KMS-11 (cell line): Measurements from ENCODE around the gene UBC.

Experiments
- H2AFZ ChIP-seq: fragments of 200-600 bp; sonication (generic); 2 replicates; pipeline ENCODE4 v1.6.1; 2016; ENCODE audit warnings: antibody characterized with exemption, mixed run types, low read depth
- H3K27ac ChIP-seq: fragments of 200-600 bp; sonication (generic); 2 replicates; pipeline ENCODE4 v1.6.1; 2016; ENCODE audit warnings: mild to moderate bottlenecking, mixed run types
- H3K27me3 ChIP-seq: fragments of 200-600 bp; sonication (generic); 2 replicates; pipeline ENCODE4 v1.6.1; 2017; ENCODE audit warnings: mild to moderate bottlenecking, low read depth, mixed run types, moderate library complexity; ENCODE audit not compliant: insufficient read depth
- H3K36me3 ChIP-seq: fragments of 200-600 bp; sonication (generic); 2 replicates; pipeline ENCODE4 v1.6.1; 2017; ENCODE audit warnings: mild to moderate bottlenecking, mixed run types; ENCODE audit not compliant: insufficient read depth
- H3K4me1 ChIP-seq: fragments of 200-600 bp; sonication (generic); 2 replicates; pipeline ENCODE4 v1.6.1; 2016; ENCODE audit warnings: mild to moderate bottlenecking, low read depth, mixed run types; ENCODE audit not compliant: poor library complexity, severe bottlenecking
- H3K4me2 ChIP-seq: fragments of 200-600 bp; sonication (generic); 2 replicates; pipeline ENCODE4 v1.7.0; 2016; ENCODE audit warnings: mild to moderate bottlenecking, mixed run types
- H3K4me3 ChIP-seq: fragments of 200-600 bp; sonication (generic); IDR thresholded peaks from 2 replicates; pipeline ENCODE4 v1.6.1; 2017; ENCODE audit warnings: low read depth, low read length, mixed read lengths; ENCODE audit not compliant: insufficient read depth
- H3K79me2 ChIP-seq: fragments of 200-600 bp; sonication (generic); 2 replicates; pipeline ENCODE4 v1.6.1; 2016; ENCODE audit warnings: low read depth, mixed run types; ENCODE audit not compliant: insufficient read depth
- H3K9ac ChIP-seq: fragments of 200-600 bp; sonication (generic); 2 replicates; pipeline ENCODE4 v1.6.1; 2016; ENCODE audit warnings: mild to moderate bottlenecking, mixed run types
- H4K20me1 ChIP-seq: fragments of 200-600 bp; sonication (generic); 2 replicates; pipeline ENCODE4 v1.6.1; 2016; ENCODE audit warnings: mild to moderate bottlenecking, mixed run types; ENCODE audit not compliant: insufficient read depth
- CTCF ChIP-seq: fragments of 200-600 bp; sonication (generic); conservative IDR thresholded peaks from 2 replicates; pipeline ENCODE4 v1.6.1; 2017; ENCODE audit warnings: low read depth, mild to moderate bottlenecking, antibody characterized with exemption, low read length, moderate library complexity, mixed read lengths

UBC gene

GRCh38 chr12:124917841-124918621 lies 3.6 kb upstream of the UBC start:
- TF ChIP-seq CTCF = no peak
- Histone ChIP-seq H3K36me3 (no peaks in the 10 kb centered on the region), H3K79me2 (peaks cover 25% of the 10 kb centered on the region), H3K4me2 (peak overlapping the region; percentile 99), H3K4me1 (peaks cover 43% of the 10 kb centered on the region), H3K9ac (peak overlapping the region; percentile 99), H4K20me1 (peaks cover 6% of the 10 kb centered on the region), H3K27ac (peak overlapping the region; percentile 97), H2AFZ (no peak overlapping the region), H3K4me3 (no peak overlapping the region), H3K27me3 (no peaks in the 10 kb centered on the region)

- Histone ChIP-seq H3K4me3 (no peak overlapping the region), H3K27ac (peak overlapping the region; percentile 97), H3K79me2 (peaks cover 32% of the 10 kb centered on the region), H3K27me3 (no peaks in the 10 kb centered on the region), H2AFZ (no peak overlapping the region), H3K9ac (peak overlapping the region; percentile 99), H3K4me2 (peak overlapping the region; percentile 99), H3K36me3 (no peaks in the 10 kb centered on the region), H4K20me1 (peaks cover 9% of the 10 kb centered on the region), H3K4me1 (peaks cover 43% of the 10 kb centered on the region)
- TF ChIP-seq CTCF = no peak
Measured at GRCh38 chr12:124917135-124917840, 2.8 kb upstream of the UBC start.

GRCh38 chr12:124916374-124917134 lies 2.1 kb upstream of the UBC start:
- TF ChIP-seq CTCF = no peak
- Histone ChIP-seq H2AFZ (no peak overlapping the region), H3K36me3 (no peaks in the 10 kb centered on the region), H3K27me3 (no peaks in the 10 kb centered on the region), H3K4me3 (no peak overlapping the region), H3K9ac (peak overlapping the region; percentile 99), H3K4me2 (peak overlapping the region; percentile 91), H4K20me1 (peaks cover 10% of the 10 kb centered on the region), H3K4me1 (peaks cover 43% of the 10 kb centered on the region), H3K27ac (peak overlapping the region; percentile 97), H3K79me2 (peaks cover 32% of the 10 kb centered on the region)

- no peak for TF ChIP-seq CTCF
- Histone ChIP-seq H3K27me3 (no peaks in the 10 kb centered on the region), H2AFZ (peak overlapping the region; percentile 47), H3K4me3 (no peak overlapping the region), H3K9ac (peak overlapping the region; percentile 99), H4K20me1 (peaks cover 21% of the 10 kb centered on the region), H3K4me2 (peak overlapping the region; percentile 91), H3K4me1 (peaks cover 45% of the 10 kb centered on the region), H3K79me2 (peaks cover 32% of the 10 kb centered on the region), H3K36me3 (no peaks in the 10 kb centered on the region), H3K27ac (peak overlapping the region; percentile 97)
Measured at GRCh38 chr12:124915239-124916236, 1.1 kb upstream of the UBC start.
